Thymus (tissue), 11 donors: Measurements from ENCODE around the gene HINT1. TPM values are rescaled to one million over a fixed set of nuclear protein-coding genes. Genes with fewer than 3 reads are reported as not detected.

Experiments used
- DNase-seq, 9 donors: peaks; one replicate each; pipeline ENCODE4 v3.0.0-alpha.2; 2013; ENCODE audit warnings: low spot score in 9 of 9, low read depth in 6 of 9, missing footprints in 1 of 9
- H3K27ac ChIP-seq, 2 donors: one replicate each; pipeline ENCODE4 v1.5.1; 2013; ENCODE audit warnings: control low read depth in 1 of 2, low read depth in 1 of 2, low read length in 1 of 2, mild to moderate bottlenecking in 1 of 2, moderate library complexity in 1 of 2
- H3K27me3 ChIP-seq, 2 donors: one replicate each; pipeline ENCODE4 v1.5.1; 2013; ENCODE audit warnings: low read length in 1 of 2; ENCODE audit not compliant: control insufficient read depth in 2 of 2, insufficient read depth in 1 of 2
- H3K36me3 ChIP-seq, 2 donors: one replicate each; pipeline ENCODE4 v1.5.1; 2013; ENCODE audit warnings: low read length in 1 of 2, mild to moderate bottlenecking in 1 of 2, moderate library complexity in 1 of 2; ENCODE audit not compliant: control insufficient read depth in 2 of 2, insufficient read depth in 2 of 2
- H3K4me1 ChIP-seq, 2 donors: one replicate each; pipeline ENCODE4 v1.5.1; 2013; ENCODE audit warnings: low read length in 2 of 2; ENCODE audit not compliant: control insufficient read depth in 2 of 2, insufficient read depth in 2 of 2
- H3K4me3 ChIP-seq, 2 donors: one replicate each; pipeline ENCODE4 v1.5.1; 2013; ENCODE audit warnings: low read length in 2 of 2, control low read depth in 1 of 2, mild to moderate bottlenecking in 1 of 2
- H3K9me3 ChIP-seq, 2 donors: one replicate each; pipeline ENCODE4 v1.5.1; 2013; ENCODE audit warnings: low read length in 1 of 2, mild to moderate bottlenecking in 1 of 2; ENCODE audit not compliant: control insufficient read depth in 2 of 2, insufficient read depth in 1 of 2
- WGBS: extraction: QIAGEN DNeasy Blood & Tissue Kit; methylation state at CpG from one replicate; pipeline ENCODE4 v1.1.7; 2013; 5-methylcytosine and 5-hydroxymethylcytosine counted together
- polyA plus RNA-seq: library from polyadenylated mRNA; stranded (reverse); fragments of 200-250 nt; gene quantifications from one replicate; pipeline ENCODE4 v1.2.3, GENCODE V29; 2013
- total RNA-seq: library from RNA; stranded (reverse); fragments of 120-200 nt; gene quantifications from one replicate; pipeline ENCODE4 v1.2.4, GENCODE V29; 2013
- donor health status: healthy.

The HINT1 gene
- total and polyA plus RNA-seq, 2 donors = 311 to 396 TPM

DNA sequence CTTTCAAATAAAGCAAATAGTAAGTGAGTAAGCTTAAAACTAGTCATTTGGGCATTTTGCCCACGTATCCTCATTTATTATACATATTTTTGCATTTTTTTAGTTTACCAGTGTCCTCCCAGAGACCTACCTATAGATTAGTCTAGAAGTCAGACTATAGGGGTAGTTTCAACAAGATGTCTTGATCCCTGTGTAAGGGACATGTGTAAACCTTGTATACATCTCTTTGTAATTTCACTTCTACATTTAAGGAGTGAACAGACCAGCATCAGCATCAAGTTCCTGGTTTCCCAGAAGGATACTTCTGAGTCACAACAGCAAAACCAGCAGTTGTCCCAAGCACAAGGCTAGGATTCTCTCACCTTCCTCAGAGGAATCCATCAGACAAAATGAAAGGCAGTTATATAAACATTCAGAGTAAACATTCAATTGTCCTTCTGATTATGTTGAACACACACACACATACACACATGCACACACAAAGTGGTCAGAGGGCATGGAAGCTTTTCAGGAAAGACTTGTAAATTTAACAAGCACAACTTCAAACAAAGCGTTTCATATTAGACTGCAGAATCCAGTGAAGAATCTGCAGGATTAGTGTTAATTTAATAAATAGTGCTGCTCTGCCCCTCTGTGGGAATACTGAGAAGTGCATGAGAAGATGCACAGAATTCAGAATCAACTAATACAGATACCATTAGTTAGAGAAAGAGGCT is 55.4 kb downstream of the HINT1 start:
- H3K36me3 ChIP-seq = no peaks in the 10 kb centered on the region
- WGBS = 55% methylated on average over 2 of the region's 2 CpGs
- H3K27me3 ChIP-seq = no peaks in the 10 kb centered on the region
- H3K9me3 ChIP-seq = no peaks in the 10 kb centered on the region
- H3K4me3 ChIP-seq = no peak overlapping the region
- DNase-seq = peak in 5 of 9 donors; percentile 1 to 48 (median 9)
- no peak overlapping the region for H3K27ac ChIP-seq
- H3K4me1 ChIP-seq = no peaks in the 10 kb centered on the region

Other genes with a start within 250 kb of the HINT1 start
- gene LYRM7, start 5.7 kb upstream of the HINT1 start, total RNA-seq = 8.8 TPM
- gene LYRM7, start 5.7 kb upstream of the HINT1 start, polyA plus RNA-seq = 5.5 TPM
- 60.9 TPM for gene CDC42SE2, start 98.8 kb upstream of the HINT1 start, total RNA-seq
- 60.6 TPM for gene CDC42SE2, start 98.8 kb upstream of the HINT1 start, polyA plus RNA-seq